NCI-H748 (cell line): ENCODE measurements around the gene UBQLNL.
A peak's percentile ranks its signal among the peaks of the same experiment; 100 is the strongest.

Experiments
- DNase-seq: peaks from one replicate; lab custom pipeline; 2025; ENCODE audit not compliant: unreplicated experiment; lab: John Stamatoyannopoulos, UW

UBQLNL gene

GRCh38 chr11:5508605-5509004 is 7.9 kb downstream of the UBQLNL start:
- no peak for DNase-seq

GRCh38 chr11:5507933-5508305 is 8.6 kb downstream of the UBQLNL start:
- DNase-seq, result no peak

- no peak for DNase-seq
These were observed 9.1 kb downstream of the UBQLNL start for GRCh38 chr11:5507177-5507932.

GRCh38 chr11:5505363-5506048 is 11.0 kb downstream of the UBQLNL start:
- no peak for DNase-seq

- DNase-seq, result no peak
These were observed 12.0 kb downstream of the UBQLNL start for GRCh38 chr11:5504403-5504921.

GRCh38 chr11:5500393-5500801 is 16.1 kb downstream of the UBQLNL start:
- DNase-seq, result no peak

- no peak for DNase-seq
These were observed 16.8 kb downstream of the UBQLNL start for GRCh38 chr11:5499671-5500070.

GRCh38 chr11:5489576-5490357 is 26.7 kb downstream of the UBQLNL start:
- no peak for DNase-seq

- DNase-seq, result no peak
These were observed 27.6 kb downstream of the UBQLNL start for GRCh38 chr11:5488798-5489399.

- DNase-seq, result no peak
These were observed 28.1 kb downstream of the UBQLNL start, which contains the start of gene OR52D1 for GRCh38 chr11:5488385-5488784. Gene OR52D1 (plus strand): TSS chr11:5488685. CDS start chr11:5488707, 22 bp downstream.

- DNase-seq, result no peak
These were observed 30.1 kb downstream of the UBQLNL start for GRCh38 chr11:5486421-5486820.

- DNase-seq, result no peak
These were observed 30.5 kb downstream of the UBQLNL start for GRCh38 chr11:5486003-5486402.

- peak; percentile 37 for DNase-seq
These were observed 40.2 kb downstream of the UBQLNL start for GRCh38 chr11:5476186-5476819.

- DNase-seq, result no peak
These were observed 42.6 kb downstream of the UBQLNL start for GRCh38 chr11:5473921-5474320.

GRCh38 chr11:5467527-5467926 is 49.0 kb downstream of the UBQLNL start:
- peak; percentile 3 for DNase-seq
